ES-I3 (cell line): ENCODE data around the gene NDRG2.

ENCODE experiments used
- H3K36me3 ChIP-seq: 2 replicates; pipeline ENCODE4 v1.6.1; 2013; ENCODE audit warnings: mild to moderate bottlenecking, low read length, control low read depth, moderate library complexity; ENCODE audit not compliant: insufficient read depth
- H3K4me1 ChIP-seq: 2 replicates; pipeline ENCODE4 v1.6.1; 2013; ENCODE audit warnings: mild to moderate bottlenecking, control low read depth, low read length; ENCODE audit not compliant: insufficient read depth
- H3K9ac ChIP-seq: 2 replicates; pipeline ENCODE4 v1.6.1; 2013; ENCODE audit warnings: low read depth, mild to moderate bottlenecking, low read length, moderate library complexity
- H3K9me3 ChIP-seq: 2 replicates; pipeline ENCODE4 v1.6.1; 2013; ENCODE audit warnings: mild to moderate bottlenecking, low read length, moderate library complexity; ENCODE audit not compliant: control insufficient read depth, insufficient read depth

Gene NDRG2

DNA sequence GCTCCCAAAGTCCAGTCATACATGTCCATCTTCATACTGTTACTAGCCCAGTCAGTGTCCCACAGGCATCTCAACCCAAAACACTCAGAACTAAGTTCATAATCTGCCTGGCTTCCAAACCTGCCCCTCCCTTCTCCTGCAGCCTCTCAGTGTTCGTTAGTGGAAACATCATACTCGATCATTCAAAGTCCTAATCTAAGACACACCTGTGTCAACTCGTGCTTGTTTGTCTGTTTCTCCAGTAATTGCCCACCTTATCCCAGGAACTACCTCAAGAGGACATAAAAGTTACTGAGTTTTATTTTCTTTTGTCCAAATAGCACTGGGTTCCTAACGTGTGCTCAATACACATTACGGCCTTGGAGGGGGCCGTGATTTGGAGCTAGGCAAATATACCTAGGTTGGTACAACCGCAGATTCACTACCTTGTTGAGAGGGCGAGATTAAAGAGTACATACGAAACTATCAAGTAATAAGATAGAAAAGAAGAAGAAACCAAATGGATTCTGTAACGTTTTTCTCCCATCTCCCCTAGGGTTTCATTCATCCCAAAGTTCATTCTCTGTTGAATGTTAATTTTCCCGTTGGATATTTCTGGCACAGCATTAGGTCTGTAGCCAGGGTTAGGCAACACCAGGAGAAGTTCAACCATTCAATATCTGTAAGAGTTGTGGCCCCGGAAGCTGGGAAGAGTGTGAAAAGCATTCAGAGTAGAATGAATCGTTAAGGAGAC is 35.9 kb upstream of the NDRG2 start:
- no peak overlapping the region for H3K9ac ChIP-seq
- no peaks in the 10 kb centered on the region for H3K36me3 ChIP-seq
- no peaks in the 10 kb centered on the region for H3K9me3 ChIP-seq
- H3K4me1 ChIP-seq, result peaks cover 4% of the 10 kb centered on the region; the same call in 1 of the 2 replicates

DNA sequence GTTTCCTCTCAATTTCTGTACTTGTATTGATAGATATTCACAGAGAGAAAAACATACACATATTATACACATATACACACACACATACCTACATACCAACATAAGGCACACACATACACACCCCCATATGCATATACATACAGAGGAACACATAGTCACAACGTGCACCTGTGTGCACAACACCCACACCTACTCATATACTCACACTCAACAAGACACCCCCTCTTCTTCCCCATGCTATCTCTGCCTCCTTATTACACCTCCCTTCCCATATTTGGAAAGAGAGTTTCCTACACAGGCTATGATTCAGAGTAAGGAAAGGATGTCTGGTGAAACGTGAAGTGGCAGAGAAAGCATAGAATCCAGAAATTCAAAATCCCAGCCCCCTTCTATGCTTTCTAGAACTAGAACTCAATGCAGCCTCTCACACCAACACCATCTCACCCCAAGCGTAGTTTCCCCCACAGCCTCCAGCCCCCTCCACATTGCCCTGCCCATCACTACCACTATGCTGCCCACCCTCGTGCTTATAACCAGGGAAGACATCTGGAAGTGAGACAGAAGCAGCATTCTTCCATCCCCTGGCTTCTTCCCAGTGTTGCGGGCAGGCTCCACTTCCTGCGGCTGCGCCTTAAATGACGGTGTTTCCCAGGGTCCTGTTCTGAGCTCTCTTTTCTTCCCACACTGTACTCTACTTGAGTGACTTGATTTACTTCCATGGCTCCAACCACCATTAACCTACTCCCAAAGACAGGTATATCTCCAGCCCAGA is 35.2 kb upstream of the NDRG2 start:
- H3K9me3 ChIP-seq, result no peaks in the 10 kb centered on the region
- peaks cover 4% of the 10 kb centered on the region; the same call in 1 of the 2 replicates for H3K4me1 ChIP-seq
- no peak overlapping the region for H3K9ac ChIP-seq
- H3K36me3 ChIP-seq, result no peaks in the 10 kb centered on the region

DNA sequence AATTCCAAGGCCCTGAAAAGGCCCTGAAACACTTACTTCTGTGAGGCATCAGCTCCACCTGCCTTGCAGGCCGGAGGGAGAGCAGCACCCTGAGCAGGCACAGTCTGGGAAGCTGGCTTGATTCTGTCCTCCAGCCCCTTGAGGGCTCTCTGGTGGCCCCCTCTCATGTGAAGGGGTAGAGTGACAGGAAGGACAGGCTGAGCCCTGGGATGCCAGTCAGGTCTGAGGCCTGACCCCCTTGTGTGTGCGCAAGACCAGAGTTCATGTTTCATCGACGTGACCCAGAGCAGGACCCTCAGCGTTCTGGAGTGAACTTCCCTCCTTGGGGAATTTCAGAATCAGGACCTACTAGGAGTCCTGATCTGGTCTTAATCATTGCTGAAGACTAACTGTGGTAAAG is 34.0 kb upstream of the NDRG2 start:
- Histone ChIP-seq H3K36me3 (no peaks in the 10 kb centered on the region), H3K9me3 (no peaks in the 10 kb centered on the region), H3K4me1 (peaks cover 4% of the 10 kb centered on the region; the same call in 1 of the 2 replicates), H3K9ac (no peak overlapping the region)

DNA sequence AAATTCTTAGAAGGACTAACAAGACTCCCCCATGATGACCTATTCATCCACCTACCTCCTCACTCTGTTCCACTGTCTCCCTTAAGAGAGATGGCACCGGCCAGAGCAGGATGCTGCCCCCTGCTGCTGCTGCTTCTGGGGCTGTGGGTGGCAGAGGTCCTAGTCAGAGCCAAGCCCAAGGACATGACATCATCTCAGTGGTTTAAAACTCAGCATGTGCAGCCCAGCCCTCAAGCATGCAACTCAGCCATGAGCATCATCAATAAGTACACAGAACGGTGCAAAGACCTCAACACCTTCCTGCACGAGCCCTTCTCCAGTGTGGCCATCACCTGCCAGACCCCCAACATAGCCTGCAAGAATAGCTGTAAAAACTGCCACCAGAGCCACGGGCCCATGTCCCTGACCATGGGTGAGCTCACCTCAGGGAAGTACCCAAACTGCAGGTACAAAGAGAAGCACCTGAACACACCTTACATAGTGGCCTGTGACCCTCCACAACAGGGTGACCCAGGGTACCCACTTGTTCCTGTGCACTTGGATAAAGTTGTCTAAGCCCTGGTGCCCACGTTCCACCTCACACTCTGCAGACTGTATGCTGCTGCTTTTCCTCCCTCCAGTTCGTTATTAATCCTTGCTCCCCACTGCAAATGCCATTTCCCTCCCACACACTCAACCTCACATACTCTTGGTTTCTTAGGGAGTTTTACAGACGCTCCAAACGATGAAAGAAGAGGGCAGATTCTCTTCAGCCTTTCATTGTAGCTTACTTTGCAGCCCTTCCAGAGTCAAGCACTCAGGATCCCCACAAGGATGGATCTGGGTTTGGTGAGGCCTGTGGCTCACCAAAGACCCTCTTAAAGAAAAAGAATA is 33.2 kb upstream of the NDRG2 start, which contains the start of gene RNASE8:
Gene RNASE8 (plus strand): TSS at position 20 of the 873 bp plus-strand sequence. CDS start 71 bp downstream, at position 91.
- H3K9ac ChIP-seq, result no peak within 1 kb of the TSS
- no peaks in the 10 kb centered on the region for H3K4me1 ChIP-seq
- H3K36me3 ChIP-seq, result no peaks in the 10 kb centered on the region
- no peaks in the 10 kb centered on the region for H3K9me3 ChIP-seq

DNA sequence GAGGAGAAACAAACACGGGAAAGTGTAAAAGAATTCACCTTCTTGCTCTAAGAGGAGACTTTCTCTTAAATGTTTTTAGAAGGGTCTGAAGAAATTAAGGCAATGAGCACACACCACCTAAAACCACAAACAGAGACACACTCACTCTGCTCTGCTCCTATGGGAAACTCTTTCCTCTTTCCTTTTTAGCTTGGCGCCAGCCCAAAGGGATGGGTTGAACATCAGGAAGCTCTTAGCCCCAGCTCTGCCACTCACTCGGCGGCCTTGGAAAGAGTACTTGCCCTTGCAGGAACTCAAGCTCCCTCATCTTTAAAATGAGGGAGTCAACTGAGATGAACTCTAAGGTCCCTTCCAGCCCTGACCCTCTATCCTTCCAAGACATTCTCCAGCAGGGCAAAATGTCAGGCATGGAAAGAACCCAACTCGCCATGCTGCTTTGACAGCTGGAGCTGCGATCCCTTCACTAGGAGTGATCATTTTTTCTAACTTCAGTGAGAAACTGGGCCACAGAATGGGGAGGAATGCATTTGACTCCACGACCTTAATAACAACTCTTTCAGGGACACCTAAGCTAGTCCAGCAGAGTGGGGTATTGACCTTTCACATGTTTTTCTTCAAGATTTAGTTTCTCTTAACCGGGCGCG is 31.8 kb upstream of the NDRG2 start:
- H3K4me1 ChIP-seq, result no peaks in the 10 kb centered on the region
- no peaks in the 10 kb centered on the region for H3K9me3 ChIP-seq
- no peaks in the 10 kb centered on the region for H3K36me3 ChIP-seq
- no peak overlapping the region for H3K9ac ChIP-seq

DNA sequence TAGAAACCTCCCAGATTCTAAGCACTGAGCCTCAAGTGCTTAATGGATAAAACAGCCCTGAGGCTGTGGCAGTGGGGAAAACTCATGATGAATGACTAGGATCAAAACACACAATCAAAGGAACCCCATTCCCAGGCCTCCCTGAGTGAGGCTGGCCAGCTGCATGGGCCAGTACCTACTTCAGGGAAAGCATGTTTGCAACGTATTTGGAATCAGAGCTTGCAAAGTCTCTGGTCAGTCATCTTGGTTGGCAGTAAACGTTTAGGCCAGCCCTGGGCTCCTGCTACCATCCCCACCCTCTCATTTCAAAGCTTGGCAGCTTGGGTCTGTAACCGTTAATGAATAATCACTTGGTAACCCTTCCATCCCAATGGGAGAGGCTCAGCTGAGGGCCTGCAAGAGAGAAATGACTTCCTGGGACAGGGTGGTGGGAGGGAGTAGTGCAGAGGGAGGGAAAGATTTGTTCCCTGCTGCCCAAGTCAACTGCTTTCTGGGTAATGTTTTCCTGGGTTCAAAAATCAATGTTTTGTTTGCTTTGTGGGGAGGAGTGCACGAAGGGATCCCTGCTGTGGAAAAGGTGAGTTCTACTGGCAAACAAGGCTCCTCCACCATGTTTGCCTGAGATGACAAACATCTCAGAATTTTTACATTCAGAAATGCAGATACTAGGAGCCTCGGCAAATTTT is 30.7 kb upstream of the NDRG2 start:
- no peaks in the 10 kb centered on the region for H3K36me3 ChIP-seq
- no peaks in the 10 kb centered on the region for H3K9me3 ChIP-seq
- no peak overlapping the region for H3K9ac ChIP-seq
- no peaks in the 10 kb centered on the region for H3K4me1 ChIP-seq

DNA sequence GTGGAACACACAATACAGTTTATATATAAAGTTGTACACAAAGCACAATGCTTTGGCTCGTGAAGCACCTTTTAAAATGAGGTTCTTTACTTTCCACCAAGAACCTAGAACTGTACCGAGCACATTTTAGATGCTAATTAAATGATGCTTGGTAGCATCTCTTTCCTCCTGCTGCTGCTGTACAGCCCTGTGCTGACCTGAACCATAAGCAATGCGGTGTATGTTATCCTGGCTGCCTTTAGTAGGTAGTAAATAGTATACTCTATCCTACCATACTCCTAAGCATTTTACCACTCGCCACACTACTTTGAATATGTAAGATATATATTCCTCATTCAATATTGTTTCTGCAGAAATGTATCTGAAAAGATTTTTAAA is 29.9 kb upstream of the NDRG2 start:
- Histone ChIP-seq H3K9ac (no peak overlapping the region), H3K9me3 (no peaks in the 10 kb centered on the region), H3K4me1 (no peaks in the 10 kb centered on the region), H3K36me3 (no peaks in the 10 kb centered on the region)

DNA sequence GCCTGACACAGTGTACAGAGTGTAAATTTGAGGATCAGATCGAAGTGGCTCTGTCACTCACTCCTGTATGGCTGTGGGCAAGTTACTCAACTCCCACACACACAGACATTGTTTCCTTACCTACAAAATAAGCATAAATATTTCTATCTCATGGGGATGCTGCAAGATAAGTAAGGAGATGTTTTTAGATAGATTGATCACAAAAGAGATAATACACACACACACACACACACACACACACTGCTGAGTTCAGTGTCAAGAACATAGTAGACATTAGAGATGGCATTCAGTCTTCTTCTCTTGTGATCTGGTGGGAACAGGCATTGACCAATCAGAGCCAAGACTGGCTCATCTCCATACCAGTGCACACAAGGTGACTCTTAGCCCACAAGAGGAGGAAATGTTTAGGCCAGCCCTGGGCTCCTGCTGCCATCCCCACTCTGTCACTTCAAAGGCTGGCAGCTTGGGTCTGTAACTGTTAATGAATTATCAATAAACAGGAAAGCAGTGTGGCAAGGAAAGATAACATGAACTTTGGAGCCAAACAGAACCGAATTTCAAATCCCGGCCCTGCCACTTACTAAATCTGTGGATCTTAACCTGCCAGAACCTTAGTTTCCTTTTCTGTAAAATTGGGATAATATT is 29.4 kb upstream of the NDRG2 start:
- H3K9me3 ChIP-seq, result no peaks in the 10 kb centered on the region
- no peaks in the 10 kb centered on the region for H3K36me3 ChIP-seq
- no peaks in the 10 kb centered on the region for H3K4me1 ChIP-seq
- no peak overlapping the region for H3K9ac ChIP-seq

DNA sequence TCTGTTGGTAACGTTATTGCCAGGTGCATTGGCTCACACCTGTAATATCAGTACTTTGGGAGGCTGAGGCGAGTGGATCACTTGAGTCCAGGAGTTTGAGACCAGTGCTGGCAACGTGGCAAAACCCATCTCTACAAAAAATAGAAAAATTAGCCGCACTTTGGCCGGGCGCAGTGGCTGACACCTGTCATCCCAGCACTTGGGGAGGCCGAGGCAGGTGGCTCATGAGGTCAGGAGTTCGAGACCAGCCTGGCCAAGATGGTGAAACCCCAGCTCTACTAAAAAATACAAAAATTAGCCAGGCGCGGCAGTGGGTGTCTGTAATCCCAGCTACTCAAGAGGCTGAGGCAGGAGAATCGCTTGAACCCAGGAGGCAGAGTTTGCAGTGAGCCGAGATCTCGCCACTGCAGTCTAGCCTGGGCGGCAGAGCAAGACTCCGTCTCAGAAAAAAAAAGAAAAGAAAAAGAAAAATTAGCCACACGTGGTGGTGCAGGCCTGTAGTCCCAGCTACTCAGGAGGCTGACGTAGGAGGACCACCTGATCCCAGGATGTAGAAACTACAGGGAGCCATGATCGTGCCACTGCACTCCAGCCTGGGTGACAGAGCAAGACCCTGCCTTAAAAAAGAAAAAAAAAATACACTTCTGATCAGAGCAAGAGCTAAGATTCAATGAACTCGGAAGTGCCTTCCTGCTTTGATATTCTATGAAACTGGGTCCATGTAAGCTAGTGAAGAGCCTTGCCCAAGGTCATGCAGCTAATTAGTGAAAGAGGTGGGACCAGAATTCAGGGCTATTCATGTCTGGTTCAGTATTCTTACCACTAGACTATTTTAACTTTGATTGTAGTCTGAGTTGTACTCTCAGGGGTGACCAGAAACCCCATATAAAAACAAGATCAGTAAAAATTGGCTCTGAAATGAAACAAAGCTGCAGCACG is 28.6 kb upstream of the NDRG2 start:
- no peak overlapping the region for H3K9ac ChIP-seq
- no peaks in the 10 kb centered on the region for H3K9me3 ChIP-seq
- no peaks in the 10 kb centered on the region for H3K36me3 ChIP-seq
- H3K4me1 ChIP-seq, result no peaks in the 10 kb centered on the region

DNA sequence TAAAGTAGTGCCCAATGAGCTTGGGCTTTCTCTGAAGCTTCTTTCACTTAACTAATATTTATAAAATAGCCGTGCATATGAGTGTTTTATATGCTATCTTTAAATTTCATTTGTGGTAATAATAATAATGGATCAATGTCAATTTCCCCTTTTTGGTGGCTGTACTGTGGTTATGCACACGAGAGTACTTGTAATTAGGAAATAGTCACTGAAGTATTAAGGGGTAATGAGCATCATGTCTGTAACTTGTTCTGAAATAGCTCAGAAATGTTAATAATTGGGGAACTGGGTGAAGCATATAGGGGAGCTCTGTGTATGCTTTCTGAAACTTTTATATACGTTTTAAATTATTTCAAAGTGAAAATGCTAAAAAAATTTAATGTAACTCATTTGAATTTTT is 25.7 kb upstream of the NDRG2 start:
- Histone ChIP-seq H3K9me3 (no peaks in the 10 kb centered on the region), H3K4me1 (no peaks in the 10 kb centered on the region), H3K36me3 (no peaks in the 10 kb centered on the region), H3K9ac (no peak overlapping the region)

DNA sequence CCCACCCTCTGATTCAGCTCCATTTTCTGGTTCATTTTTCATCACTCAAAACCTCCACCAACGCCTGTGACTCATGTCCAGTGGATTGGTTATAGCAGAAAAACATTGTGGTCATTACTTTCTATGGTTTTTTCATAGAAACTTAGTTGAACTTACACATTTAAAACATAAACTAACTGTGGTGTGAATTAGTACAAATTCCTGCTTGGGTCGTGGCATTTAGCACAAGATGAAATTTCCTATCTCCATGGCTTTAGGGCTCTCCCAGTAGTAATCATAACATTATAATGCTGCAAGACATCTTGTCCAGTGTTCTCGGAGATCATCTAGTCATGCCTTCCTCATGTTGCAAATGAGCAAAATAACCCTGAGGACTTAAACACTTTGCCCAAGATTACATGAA is 24.4 kb upstream of the NDRG2 start:
- Histone ChIP-seq H3K9ac (no peak overlapping the region), H3K4me1 (no peaks in the 10 kb centered on the region), H3K36me3 (no peaks in the 10 kb centered on the region), H3K9me3 (no peaks in the 10 kb centered on the region)

DNA sequence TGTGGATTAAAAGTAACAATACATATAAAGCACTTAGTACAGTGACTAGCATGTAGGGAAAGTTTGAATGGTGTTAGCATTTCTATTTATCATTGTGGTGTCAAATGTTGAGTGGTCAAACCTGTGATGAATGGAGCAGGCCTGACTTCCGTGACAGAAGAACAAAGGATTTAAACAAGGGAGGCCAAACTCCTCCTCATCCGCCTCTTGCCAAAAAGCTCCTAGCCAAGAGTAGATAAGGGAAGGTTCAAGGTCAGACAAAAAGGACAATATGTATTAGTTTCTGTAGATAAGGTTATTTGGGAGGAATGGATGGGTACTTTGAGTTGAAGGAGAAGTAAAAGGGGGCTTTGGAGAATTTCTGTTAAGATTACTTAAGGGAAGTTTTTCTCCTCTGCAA is 23.8 kb upstream of the NDRG2 start:
- Histone ChIP-seq H3K9ac (no peak overlapping the region), H3K9me3 (no peaks in the 10 kb centered on the region), H3K4me1 (no peaks in the 10 kb centered on the region), H3K36me3 (no peaks in the 10 kb centered on the region)
